Esophagus squamous epithelium (tissue), 5 donors: ENCODE measurements around the gene CNDP2. TPM values are rescaled to one million over a fixed set of nuclear protein-coding genes. Genes with fewer than 3 reads are reported as not detected.

ENCODE experiments used
- DNase-seq: peaks from one replicate; lab custom pipeline; 2025; lab: John Stamatoyannopoulos, UW
- H3K27ac ChIP-seq, 4 donors: fragments of 200-600 bp; sonication (generic); one replicate each; pipeline ENCODE4 v1.5.1; 2016 to 2019; ENCODE audit warnings: mild to moderate bottlenecking in 1 of 4
- H3K27me3 ChIP-seq, 4 donors: fragments of 200-600 bp; sonication (generic); 1 replicate in 3 of 4; 2 replicates in 1 of 4; pipeline versions ENCODE4 v1.5.1 to v1.6.0; 2017 to 2021; ENCODE audit warnings: antibody characterized with exemption in 1 of 4
- H3K36me3 ChIP-seq, 3 donors: fragments of 200-600 bp; sonication (generic); one replicate each; pipeline ENCODE4 v1.5.1; 2016 to 2019
- H3K4me1 ChIP-seq, 3 donors: fragments of 200-600 bp; sonication (generic); one replicate each; pipeline ENCODE4 v1.5.1; 2017 to 2019
- H3K4me3 ChIP-seq, 4 donors: fragments of 200-600 bp; sonication (generic); 1 replicate in 3 of 4; 2 replicates in 1 of 4; pipeline ENCODE4 v1.5.1; 2016 to 2019; ENCODE audit warnings: mild to moderate bottlenecking in 2 of 4, moderate library complexity in 1 of 4
- H3K9me3 ChIP-seq, 3 donors: fragments of 200-600 bp; sonication (generic); one replicate each; pipeline ENCODE4 v1.5.1; 2016 to 2019
- POLR2A ChIP-seq, 4 donors: fragments of 450-650 bp; IDR thresholded peaks; one replicate each; pipeline ENCODE4 v1.6.1; 2017; ENCODE audit warnings: antibody characterized with exemption in 4 of 4, mild to moderate bottlenecking in 4 of 4, moderate library complexity in 3 of 4
- WGBS, 2 donors: methylation state at CpG; one replicate each; pipeline ENCODE4 v1.1.5; 2018; 5-methylcytosine and 5-hydroxymethylcytosine counted together
- intact Hi-C: fragments of 100-400 bp; cut with DNase I; formaldehyde crosslinking; loops from one replicate; pipeline ENCODE4 v1.15.0; 2022
- total RNA-seq, 4 donors: library from RNA; depleted of rRNA; stranded (reverse); fragments of >200 nt; gene quantifications; one replicate each; pipeline ENCODE4 v1.1.0, GENCODE V29; 2016
- TF ChIP-seq, protein P1 (sequence below), 6 experiments: fragments of 450-650 bp in 4 of 6; fragments of 200-600 bp in 2 of 6; sonication (generic) in 2 of 6; IDR thresholded peaks; one replicate each; pipeline ENCODE4 v1.5.1; 2016 to 2019; ENCODE audit warnings: antibody characterized with exemption in 6 of 6, mild to moderate bottlenecking in 4 of 6, moderate library complexity in 4 of 6
- donor health status: DM: yes; HTN: yes; CAD: no.

Gene CNDP2
- total RNA-seq, 4 donors from 2014 or later = 66.6 to 136 (median 87.9) TPM

DNA sequence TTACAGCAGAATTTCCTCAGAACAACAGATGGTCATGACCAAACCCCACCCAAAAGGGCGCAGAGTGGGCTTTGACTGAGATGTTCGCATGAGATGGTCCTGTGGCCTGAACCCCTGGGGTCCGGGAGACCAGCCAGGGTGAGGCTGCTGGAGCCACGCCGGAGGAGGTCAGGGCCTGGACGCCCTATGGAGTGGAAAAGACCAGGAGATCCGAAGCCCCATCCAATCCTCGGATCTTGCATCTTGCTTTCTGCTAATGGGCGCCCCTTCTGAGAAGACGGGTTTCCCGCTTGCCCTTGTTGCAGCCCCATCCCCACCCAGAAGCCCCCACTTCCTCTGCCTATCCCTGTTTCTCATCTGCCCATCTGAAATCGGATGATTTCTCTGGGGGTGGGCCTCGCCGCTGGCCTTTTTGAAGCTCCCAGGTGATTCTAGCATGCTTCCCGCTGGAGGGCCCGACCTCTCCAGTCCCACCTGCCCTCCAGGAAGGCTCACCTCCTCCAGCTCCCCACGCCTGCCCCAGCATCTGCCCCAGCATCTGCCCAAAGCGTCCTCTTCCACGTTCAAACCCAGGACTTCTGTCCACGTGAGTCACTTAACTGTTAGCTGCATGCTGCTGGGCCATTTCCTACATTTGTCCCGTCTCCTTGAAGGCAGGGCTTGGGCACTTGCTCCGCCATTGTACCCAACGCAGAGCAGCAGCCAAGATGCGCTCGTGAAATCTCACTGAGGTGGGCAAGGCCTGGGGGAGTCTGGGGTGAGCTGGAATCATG lies 33.8 kb downstream of the CNDP2 start:
- no peak for DNase-seq
- H3K4me1 ChIP-seq = no peaks in the 10 kb centered on the region
- H3K36me3 ChIP-seq = no peaks in the 10 kb centered on the region
- no peaks in the 10 kb centered on the region for H3K9me3 ChIP-seq
- no peak overlapping the region for H3K27ac ChIP-seq
- H3K27me3 ChIP-seq = no peaks in the 10 kb centered on the region
- no peak overlapping the region for H3K4me3 ChIP-seq
- 85 to 92% methylated on average over 16 to 18 of the region's 25 CpGs for WGBS, 2 donors
- intact Hi-C loops = no loop called here
- TF ChIP-seq POLR2A (IDR thresholded peaks at IDR 0.05) = no peak
- TF ChIP-seq, protein P1, sequence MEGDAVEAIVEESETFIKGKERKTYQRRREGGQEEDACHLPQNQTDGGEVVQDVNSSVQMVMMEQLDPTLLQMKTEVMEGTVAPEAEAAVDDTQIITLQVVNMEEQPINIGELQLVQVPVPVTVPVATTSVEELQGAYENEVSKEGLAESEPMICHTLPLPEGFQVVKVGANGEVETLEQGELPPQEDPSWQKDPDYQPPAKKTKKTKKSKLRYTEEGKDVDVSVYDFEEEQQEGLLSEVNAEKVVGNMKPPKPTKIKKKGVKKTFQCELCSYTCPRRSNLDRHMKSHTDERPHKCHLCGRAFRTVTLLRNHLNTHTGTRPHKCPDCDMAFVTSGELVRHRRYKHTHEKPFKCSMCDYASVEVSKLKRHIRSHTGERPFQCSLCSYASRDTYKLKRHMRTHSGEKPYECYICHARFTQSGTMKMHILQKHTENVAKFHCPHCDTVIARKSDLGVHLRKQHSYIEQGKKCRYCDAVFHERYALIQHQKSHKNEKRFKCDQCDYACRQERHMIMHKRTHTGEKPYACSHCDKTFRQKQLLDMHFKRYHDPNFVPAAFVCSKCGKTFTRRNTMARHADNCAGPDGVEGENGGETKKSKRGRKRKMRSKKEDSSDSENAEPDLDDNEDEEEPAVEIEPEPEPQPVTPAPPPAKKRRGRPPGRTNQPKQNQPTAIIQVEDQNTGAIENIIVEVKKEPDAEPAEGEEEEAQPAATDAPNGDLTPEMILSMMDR (IDR thresholded peaks at IDR 0.05) = no peak

DNA sequence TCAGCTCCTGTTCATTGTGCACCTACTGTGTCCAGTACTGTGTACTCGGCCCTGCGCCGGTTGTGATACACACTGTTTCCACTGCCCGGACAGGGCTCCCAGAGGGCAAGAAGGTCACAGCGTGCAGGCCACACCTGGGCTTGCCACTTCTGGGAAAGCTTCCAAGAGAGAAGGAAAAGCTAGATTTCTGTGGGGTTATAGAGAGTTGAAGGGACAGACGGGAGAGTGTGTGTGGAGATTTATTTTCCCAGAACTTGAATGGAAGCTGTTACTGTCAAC lies 34.4 kb downstream of the CNDP2 start:
- no peaks in the 10 kb centered on the region for H3K4me1 ChIP-seq
- no peak for TF ChIP-seq POLR2A (IDR thresholded peaks at IDR 0.05)
- TF ChIP-seq, protein P1 (IDR thresholded peaks at IDR 0.05) = no peak
- 63 to 70% methylated on average over 2 to 6 of the region's 6 CpGs for WGBS, 2 donors
- H3K9me3 ChIP-seq = no peaks in the 10 kb centered on the region
- no peaks in the 10 kb centered on the region for H3K36me3 ChIP-seq
- H3K27ac ChIP-seq = no peak overlapping the region
- intact Hi-C loops = no loop called here
- H3K27me3 ChIP-seq = no peaks in the 10 kb centered on the region
- DNase-seq = no peak
- no peak overlapping the region for H3K4me3 ChIP-seq

DNA sequence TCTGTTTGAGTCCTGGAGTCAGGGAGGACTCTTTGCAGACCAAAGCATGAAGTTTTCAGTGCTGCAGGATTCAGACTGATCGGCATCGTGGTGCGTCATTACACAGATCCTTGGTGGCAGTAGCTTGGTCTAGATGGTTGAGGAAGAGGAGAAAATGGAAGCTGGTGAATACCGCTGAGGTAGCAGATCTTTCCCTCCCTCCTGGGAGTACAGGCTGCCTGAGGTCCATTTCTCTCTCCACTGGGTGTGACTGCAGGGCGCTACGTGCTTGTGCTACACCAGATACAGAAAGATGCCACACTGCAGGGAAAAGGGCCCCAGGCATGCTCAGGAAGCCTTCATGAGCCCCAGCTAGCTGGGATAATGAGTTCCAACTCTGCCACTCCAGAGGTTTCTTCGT lies 34.9 kb downstream of the CNDP2 start:
- Histone ChIP-seq H3K4me1 (no peaks in the 10 kb centered on the region), H3K27me3 (no peaks in the 10 kb centered on the region), H3K36me3 (no peaks in the 10 kb centered on the region), H3K27ac (no peak overlapping the region), H3K4me3 (no peak overlapping the region), H3K9me3 (no peaks in the 10 kb centered on the region)
- intact Hi-C loops = no loop called here
- no peak for DNase-seq
- TF ChIP-seq POLR2A (IDR thresholded peaks at IDR 0.05) = no peak
- TF ChIP-seq, protein P1 (IDR thresholded peaks at IDR 0.05) = no peak
- 80 to 91% methylated on average over 4 to 7 of the region's 7 CpGs for WGBS, 2 donors

DNA sequence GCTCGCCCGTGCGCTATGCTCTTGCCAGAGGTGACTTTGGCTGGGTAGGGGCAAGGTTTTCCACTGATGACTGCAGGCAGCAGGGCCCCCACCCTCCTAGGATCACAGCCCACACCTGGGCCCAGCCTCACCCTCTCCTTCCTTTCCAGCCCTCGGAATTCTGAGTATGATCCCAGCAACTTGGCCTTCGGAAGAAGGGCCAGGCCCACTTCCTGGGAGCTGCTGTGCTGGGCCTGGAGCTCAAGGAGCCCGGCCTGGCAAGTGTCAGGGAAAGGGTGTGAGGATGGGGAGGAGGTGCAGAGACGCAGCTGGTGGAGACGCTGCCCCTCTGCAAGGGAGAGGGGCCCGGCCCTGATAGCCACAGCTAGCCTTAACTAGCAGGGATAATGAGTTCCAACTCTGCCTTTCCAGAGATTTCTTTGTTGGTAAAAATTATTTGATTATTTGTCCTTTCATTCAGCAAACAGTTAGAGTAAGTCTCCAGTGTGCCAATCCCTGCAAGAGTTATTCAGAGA lies 36.4 kb downstream of the CNDP2 start:
- H3K4me1 ChIP-seq = no peaks in the 10 kb centered on the region
- H3K36me3 ChIP-seq = no peaks in the 10 kb centered on the region
- intact Hi-C loops = no loop called here
- TF ChIP-seq, protein P1 (IDR thresholded peaks at IDR 0.05) = no peak
- TF ChIP-seq POLR2A (IDR thresholded peaks at IDR 0.05) = no peak
- no peaks in the 10 kb centered on the region for H3K27me3 ChIP-seq
- DNase-seq = no peak
- 55 to 89% methylated on average over 3 to 6 of the region's 9 CpGs for WGBS, 2 donors
- H3K4me3 ChIP-seq = no peak overlapping the region
- no peak overlapping the region for H3K27ac ChIP-seq
- no peaks in the 10 kb centered on the region for H3K9me3 ChIP-seq

DNA sequence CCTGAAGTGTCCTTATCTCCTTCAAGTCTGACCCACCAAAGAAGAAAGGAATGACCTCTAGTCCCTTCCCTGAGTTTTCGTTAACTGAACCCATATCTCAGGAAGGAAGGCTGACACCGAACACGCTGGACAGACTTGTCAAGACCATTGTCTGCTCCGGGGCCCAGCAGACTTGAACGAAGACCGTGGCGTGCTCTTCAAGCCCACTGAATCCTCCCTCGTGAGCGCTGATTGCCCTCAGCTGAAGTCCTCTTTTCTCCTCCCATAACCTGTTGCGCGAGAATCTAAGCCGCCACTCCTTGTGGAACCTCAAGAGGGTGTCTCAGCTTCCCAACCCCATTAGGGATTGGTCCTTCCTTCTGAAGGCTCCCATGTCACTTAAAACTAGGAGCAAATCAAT lies 37.5 kb downstream of the CNDP2 start:
- TF ChIP-seq POLR2A (IDR thresholded peaks at IDR 0.05) = no peak
- TF ChIP-seq, protein P1 (IDR thresholded peaks at IDR 0.05) = no peak
- intact Hi-C loops = no loop called here
- H3K9me3 ChIP-seq = no peaks in the 10 kb centered on the region
- 91 to 92% methylated on average over 11 to 12 of the region's 12 CpGs for WGBS, 2 donors
- H3K36me3 ChIP-seq = no peaks in the 10 kb centered on the region
- no peaks in the 10 kb centered on the region for H3K27me3 ChIP-seq
- H3K4me1 ChIP-seq = no peaks in the 10 kb centered on the region
- H3K27ac ChIP-seq = no peak overlapping the region
- no peak overlapping the region for H3K4me3 ChIP-seq
- DNase-seq = no peak
